ENCODE data around the gene PEX5L.
A peak's percentile ranks its signal among the peaks of the same experiment; 100 is the strongest.

PEX5L gene

DNA sequence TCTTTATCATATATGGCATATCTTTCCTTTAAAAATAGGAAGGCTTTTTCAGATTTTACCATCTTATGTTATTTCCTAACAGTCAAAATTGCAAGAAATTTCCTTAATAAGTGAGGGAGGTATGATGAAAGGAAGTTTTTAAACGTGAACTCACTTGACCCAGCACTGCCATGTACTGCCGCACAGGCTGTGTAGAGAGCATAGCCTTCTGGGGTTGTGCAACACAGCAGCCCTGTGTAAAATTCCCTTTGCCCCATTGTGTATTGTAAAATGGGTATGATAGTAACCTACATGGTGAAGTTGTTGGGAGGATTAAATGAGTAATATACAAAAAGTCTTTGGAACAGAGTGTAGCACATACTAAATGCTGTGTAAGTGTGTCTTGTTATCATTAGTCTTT, 78.6 kb downstream of the PEX5L start:
- DNase-seq (ENCODE audit: insufficient read length, low spot score) (no peak), FAIRE-seq (no peak)

DNA sequence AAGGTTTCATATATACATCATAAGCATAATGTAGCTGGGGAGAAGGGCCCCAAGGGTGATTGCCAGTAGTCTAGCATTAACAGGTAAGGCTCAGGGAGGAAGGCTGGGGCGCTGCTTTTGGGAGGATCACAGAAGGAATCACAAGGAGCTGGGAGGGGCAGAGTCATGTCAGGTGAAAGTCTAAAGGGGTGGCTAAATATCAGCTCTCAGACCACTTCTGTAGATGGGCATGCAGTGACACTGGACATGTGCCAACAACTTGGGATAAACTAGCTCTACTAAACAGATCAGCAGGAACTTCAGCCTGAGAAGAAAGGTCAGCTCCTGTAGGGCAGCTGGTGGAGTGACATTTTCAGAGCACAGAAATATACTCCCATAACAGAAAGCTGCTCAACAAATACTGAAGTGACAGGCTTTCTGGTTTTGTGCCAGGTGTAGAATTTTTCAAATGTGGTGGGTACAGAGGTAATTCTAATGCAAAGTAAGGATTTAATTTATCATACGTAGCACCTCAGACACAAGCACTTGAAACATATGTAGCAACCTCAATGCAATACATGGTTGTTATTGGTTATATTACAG, 79.4 kb downstream of the PEX5L start:
- FAIRE-seq, result no peak

DNA sequence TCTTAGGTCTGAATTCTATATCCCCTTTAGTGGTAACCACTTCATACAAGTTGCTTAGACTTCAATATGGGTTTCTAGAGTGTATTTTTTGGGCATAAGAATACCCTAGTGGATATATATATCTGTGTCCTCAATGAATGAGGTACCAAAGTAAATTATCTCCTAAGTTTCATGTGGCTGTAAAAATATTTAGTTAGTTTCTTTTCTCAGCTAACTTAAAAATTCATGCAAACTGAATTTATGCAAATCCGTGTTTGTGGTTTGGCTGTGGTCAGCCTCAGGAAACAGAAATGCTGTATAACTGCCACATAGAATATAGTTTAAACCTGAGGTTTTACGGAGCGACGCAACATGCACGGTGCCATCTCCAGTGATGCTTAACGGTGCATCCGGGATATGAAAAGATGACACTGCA, 80.3 kb downstream of the PEX5L start:
- peak; percentile 100 for FAIRE-seq

More for the DNA sequence above, 79.4 kb downstream of the PEX5L start:
- no peak for DNase-seq (ENCODE audit: insufficient read length, low spot score)

DNA sequence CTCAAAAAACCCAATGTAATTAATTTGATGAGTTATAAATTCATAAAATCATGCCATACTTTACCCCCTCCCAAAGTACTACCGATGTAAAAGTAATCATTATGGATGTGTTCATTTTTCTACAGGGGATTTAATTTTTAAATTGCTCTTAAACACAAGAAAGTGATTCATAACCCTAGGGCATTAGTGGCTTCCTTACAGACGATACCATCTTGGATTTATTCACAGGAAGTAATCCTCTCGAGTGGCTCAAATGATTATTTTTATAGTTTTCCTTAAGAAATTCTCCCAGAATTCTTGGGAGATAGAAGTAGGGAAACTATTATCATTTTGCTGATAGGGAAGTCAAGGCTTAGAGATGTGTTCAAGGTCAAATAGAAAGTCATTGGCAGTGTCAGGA, 80.9 kb downstream of the PEX5L start:
- FAIRE-seq, result no peak

More for the DNA sequence above, 80.3 kb downstream of the PEX5L start:
- no peak for DNase-seq (ENCODE audit: insufficient read length, low spot score)

DNA sequence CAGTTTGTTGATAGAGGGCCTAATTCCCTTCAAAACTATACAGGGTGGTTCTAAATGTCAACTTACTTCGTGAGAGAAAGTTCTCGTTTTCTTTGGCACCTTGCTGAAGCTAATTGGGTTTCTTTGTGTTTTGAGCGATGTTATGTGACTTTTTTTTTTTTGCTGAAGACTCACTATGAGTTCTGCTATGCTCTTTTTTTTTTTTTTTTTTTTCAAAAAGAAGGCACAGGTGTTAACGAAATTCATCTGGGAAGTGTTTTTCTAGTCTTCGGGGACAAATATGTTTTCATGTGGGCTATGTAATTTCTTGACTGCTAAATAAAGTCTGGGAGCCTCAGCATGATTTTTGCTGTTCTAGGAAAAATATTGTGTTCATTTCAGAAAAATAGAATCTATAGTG, 81.5 kb downstream of the PEX5L start:
- DNase-seq (ENCODE audit: insufficient read length, low spot score), result no peak
- peak; percentile 73 for FAIRE-seq

More for the DNA sequence above, 80.9 kb downstream of the PEX5L start:
- no peak for DNase-seq (ENCODE audit: insufficient read length, low spot score)

DNA sequence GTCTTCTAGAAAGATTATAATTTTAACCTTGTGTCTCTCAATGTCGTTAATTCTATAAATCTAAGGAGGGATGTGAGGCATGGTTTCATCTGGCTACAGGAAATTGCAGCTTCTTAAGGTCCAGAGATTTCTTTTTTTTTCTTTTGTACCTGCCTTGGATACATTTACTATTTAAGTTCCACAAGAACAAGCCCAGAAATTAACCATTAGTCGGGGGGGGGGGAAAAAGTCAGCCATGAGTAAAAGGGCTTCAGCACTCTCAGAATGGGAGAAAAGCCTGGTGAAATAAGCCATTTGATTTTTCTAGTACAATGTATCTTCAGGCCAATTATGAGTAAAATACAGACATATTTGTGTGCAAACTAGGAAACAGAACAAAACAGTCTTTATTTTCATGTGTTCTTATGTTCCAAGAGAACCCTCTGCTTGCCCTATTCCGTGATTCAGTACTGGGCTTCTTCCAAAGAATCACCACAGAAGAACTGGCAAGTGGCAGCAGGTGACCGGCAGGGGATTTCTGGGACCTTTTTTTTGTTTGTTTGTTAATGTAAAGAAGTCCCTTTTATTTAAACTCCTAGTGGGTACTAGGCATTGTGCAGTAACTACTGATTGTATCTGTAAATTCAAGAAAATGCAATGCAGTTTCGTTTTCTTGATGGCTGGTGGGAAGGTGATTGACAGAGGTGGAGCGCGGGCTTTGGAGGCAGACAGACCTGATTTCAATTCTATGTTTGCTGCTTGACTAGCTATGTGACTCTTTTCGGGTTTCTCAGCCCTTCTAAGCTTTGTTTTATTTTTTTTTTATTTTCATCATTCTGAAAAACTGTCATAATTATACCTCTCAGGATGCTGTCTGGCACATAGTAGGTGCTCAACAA, 82.5 kb downstream of the PEX5L start:
- FAIRE-seq (peak; percentile 88), DNase-seq (ENCODE audit: insufficient read length, low spot score) (no peak)

DNA sequence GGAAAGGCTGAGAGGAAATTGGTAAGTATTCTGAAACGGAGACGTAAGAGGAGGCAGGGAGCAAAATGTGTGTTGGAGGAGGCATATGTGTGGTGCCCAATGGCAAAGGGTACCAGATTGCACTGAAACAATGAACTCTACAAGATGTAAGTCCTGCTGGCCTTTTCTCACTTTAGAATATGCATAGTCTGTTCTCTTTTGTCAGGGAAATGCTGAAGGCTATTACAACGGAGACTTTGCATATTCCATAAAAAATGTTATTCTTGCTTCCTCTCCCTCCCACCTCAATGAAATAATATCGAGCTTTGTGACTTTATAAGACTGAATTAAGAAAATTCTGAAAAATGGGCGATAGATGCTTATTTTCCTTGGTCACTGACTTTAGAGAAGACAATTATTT, 85.9 kb downstream of the PEX5L start:
- DNase-seq (ENCODE audit: insufficient read length, low spot score) (no peak), FAIRE-seq (no peak)

DNA sequence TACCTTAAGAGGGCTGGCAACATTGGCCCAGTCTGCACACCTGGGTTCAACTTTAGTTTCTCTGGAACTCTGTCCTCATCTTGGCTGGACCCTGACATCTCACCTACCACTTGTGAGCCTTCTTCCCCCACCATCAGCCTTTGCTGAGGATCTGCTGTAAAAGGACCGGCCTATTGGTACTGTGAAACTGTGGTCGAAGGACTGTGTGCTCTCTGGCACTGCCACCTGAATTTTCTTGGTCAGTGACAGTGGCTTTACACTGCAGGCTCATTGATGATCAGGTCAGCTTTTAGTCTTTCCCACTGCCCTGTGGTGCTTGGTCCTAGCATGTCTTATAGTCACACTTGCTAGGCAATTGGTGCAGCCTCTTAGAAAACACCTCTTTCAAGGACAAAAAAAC, 86.9 kb downstream of the PEX5L start:
- FAIRE-seq, result no peak
- no peak for DNase-seq (ENCODE audit: insufficient read length, low spot score)

DNA sequence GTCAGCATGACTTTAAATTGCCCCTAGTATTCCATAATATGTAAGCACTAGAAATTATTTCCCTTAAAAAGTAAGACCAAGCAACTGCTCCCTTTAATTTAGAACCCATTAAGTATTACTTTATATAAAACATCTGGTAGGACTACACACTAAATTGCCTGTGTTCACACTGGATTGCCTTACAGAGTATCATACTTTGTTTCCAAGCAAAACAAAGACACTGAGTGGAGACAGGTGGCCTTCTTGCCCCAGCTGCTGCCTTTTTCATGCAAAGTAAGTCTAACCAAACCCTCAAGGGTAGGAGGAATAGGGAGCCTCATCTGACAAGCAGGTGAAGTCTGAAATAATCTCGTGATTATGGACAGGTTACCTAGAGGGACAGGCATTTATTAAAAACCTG, 87.3 kb downstream of the PEX5L start:
- DNase-seq (ENCODE audit: insufficient read length, low spot score) (no peak), FAIRE-seq (peak; percentile 72)

DNA sequence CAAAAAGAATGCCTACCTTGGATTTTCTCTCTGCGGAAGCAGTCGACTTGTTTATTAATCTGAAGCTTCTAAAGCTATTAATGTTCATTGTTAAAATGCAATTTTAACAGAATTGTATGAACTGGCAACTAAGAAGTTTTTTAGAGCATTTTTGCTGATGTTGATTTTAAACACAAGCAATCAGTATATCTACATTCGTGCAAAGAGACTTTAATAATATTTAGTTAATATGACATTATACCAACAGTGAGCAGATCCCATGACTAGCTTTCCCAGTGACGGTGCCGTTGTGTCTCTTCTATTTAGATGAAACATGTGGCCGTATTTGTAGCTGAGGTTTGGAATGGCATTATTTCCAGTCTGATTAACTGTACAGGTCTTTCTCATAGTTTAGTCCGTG, 88.0 kb downstream of the PEX5L start:
- no peak for FAIRE-seq
- DNase-seq (ENCODE audit: insufficient read length, low spot score), result no peak

DNA sequence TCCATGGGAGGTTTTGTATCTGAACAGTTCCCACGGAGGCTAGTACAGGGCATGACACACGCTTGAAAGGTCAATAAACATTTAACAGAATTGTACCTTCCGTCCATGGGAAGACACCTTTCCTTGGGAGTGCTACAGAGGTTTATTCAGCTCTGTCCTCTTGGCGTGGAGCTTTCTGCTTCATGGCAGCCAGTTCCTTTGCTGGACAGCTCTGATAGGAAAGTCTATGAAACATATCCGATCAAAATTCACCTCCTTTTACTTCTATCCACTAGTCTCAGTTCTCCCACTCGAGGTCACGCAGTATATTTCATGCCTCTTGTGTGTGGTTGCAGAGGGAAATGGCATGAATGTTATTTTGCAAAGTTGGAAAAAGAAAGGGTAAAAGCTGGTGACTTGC, 91.2 kb downstream of the PEX5L start:
- DNase-seq (ENCODE audit: insufficient read length, low spot score), result no peak
- no peak for FAIRE-seq

DNA sequence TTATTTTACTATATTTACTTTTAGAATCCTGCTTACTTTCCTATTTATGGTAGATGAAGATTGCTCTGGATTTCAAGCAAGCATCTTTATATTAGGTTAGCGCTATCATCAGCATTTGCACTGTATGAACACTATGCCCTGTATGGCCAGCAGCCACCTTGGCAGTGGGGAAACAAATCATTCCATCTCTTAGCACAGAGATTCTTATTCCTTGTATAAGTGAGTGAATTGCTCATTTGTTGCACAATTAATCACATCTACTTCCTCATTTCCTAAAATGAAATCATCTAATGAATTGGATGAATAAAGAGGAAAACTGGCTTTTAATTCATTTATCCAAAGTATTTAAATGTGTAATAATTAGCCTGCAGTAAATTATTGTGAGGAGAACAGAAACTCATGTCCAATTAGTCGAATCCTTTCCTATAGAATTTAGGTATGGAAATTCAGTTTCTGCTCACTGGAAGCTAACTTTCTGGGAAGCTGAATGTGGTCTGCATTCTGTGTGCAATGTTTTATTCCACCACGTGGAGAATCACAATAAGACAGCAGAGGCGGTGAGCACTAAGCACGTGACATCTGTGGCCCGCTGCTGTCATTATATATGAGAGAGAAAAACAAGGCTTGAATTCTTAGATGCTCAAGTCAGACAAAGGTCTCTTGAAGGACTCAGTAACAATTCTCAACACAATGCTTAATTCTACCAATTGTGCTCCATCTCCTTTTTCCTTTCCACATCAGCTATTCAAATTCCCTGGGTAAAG, 93.4 kb downstream of the PEX5L start:
- FAIRE-seq (no peak), DNase-seq (ENCODE audit: insufficient read length, low spot score) (no peak)

DNA sequence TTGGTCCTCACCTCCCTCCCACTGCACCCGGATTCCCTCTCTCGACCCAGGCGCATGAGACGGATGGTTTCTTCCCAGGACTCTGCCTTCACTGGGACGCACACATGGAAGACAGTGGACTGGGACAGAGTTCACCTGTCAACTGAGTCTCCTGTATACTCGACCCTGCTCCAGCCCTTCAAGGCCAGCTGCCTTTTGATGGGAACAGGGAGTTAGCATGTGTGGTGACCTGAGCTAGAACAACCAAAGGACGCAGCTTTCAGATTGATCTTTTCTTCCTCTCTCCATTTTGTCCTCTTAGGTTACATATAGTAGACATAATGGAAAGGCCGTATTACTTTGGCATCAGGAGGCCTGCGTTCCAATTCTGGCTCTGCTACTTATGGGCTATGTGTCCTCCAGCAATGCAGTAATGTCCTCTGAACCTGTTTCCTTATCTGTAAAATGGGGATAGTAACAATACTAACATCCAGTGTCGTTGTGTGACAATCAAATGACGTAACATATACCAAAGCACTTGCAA, 94.1 kb downstream of the PEX5L start:
- DNase-seq (ENCODE audit: insufficient read length, low spot score) (no peak), FAIRE-seq (no peak)

DNA sequence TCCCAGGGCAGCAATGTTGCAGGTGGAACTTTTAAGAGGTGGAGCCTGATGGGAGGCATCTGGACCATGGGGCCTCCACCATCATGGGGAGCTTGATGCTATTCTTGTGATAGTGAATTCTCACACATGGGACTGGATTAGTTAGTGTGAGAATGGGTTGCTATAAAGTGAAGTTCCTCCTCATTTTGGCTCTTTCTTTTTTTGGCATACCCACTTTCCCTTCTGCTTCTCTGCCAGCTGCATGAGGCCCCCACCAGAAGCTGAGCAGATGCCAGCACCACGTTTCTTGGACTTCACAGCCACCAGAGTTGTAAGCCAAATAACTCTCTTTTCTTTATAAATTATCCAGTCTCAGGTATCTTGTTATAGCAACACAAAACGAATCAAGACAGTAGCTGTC, 101.0 kb downstream of the PEX5L start:
- FAIRE-seq, result no peak
- no peak for DNase-seq (ENCODE audit: insufficient read length, low spot score)

DNA sequence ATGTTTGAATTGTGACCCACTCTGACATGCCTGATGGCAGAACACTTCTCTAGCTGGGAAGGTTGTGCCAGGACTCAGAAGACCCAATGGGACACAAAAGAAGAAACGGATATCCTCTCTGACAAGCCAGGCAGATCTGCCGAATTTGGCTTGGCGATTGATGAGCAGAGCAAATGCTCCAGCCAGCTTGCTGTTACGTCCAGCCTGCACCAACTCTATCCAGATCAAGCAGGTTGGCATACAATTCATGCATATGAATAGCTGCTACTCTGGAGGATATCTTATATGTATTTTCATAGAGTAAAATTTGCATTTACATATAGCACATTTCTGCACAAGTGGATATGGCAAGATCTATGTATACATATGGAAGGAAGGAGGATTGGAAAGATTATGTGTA, 102.8 kb downstream of the PEX5L start:
- DNase-seq (ENCODE audit: insufficient read length, low spot score), result no peak
- peak; percentile 4 for FAIRE-seq

DNA sequence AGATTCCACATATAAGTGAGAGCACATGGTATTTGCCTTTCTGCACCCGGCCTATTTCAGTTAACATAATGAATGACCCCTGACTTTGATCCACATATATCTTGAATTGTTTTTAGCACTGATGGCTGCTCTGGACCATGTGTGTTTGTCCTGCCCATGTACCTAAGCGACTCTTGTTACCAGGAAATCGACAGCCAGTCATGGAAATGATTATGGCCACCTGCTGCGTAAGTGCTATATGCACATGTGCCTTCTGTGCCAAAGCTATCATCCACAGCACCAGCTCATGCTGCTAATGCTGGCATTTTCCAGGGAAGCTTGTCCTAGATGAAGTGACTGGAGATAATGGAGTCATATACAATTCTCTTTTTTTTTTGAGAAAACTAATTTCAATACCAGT, 103.7 kb downstream of the PEX5L start:
- DNase-seq (ENCODE audit: insufficient read length, low spot score) (no peak), FAIRE-seq (no peak)

DNA sequence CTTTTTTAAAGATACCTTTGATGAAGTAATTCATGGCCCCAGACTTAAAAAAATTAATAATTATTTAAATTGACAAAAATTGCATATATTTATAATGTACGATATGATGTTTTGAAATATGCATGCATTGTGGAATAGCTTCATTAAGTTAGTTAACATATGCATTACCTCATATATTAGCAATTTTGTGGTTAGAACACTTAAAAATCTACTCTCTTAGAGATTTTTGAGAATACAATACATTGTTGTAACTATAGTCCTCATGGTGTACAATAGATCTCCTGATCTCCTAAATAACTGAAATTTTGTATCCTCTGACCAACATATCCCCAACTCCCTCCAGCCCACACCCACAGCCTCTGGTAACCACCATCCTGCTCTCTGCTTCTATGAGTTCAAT, 104.1 kb downstream of the PEX5L start:
- FAIRE-seq (peak; percentile 71), DNase-seq (ENCODE audit: insufficient read length, low spot score) (no peak)

DNA sequence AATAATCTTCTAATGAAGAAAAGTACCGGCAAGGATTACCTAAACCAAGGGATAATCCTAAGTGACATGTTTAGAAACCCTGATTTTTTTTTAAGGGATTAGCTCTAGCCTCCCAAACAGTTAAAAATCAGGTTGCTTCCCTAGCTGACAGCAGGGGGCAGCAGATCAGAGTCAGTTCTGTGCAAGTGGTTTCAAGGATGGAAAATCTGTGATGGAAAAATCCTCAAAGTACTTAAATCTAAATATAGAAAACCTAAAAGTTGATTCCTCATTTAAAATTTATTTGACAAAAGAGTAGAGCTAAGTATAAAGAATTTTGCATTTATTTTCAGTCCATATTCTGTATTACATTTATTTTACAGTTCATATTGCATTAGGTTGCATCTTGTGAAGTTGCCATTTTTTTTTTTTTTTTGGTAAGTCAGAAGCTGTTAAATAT, 107.6 kb downstream of the PEX5L start:
- FAIRE-seq (peak; percentile 92), DNase-seq (ENCODE audit: insufficient read length, low spot score) (peak; percentile 20)

DNA sequence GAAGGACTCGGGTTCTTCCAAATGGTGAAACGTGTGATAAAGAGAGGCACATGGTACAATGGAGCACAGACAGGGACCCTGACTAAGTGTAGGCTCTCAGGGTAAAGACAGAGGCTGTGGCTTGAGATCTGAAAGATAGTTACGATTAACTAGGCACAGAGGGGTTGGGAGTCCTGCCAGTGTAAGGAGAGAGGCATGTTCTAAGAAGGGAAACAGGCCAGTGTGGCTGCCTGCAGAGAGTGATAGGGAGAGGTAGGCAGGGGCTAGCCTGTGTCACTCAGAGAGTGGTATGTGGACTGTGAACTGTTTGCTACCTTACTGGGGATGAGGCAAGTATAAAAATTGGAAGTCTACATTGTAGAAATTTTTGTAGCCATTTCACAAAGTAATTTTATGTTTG, 109.5 kb downstream of the PEX5L start:
- no peak for FAIRE-seq

DNA sequence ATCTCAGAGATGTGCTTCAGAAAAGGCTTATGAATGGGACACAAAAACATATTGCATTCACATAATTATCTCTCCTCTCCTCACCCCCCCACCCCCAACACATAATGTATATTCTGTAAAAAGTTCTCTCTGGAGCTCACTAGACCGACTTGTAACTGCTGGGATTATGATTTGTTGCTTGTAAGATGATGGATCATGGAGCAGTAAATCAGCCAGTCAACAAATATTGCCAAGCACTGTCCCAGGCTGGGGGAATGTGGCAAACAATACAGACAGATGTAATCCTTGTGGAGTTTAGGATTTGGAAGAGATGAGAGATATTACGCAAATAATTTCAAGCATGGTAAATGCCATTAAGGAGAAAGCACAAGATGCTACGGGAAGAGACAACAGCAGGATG, 114.8 kb downstream of the PEX5L start:
- no peak for DNase-seq (ENCODE audit: insufficient read length, low spot score)
- FAIRE-seq, result no peak

More for the DNA sequence above, 109.5 kb downstream of the PEX5L start:
- no peak for DNase-seq (ENCODE audit: insufficient read length, low spot score)

DNA sequence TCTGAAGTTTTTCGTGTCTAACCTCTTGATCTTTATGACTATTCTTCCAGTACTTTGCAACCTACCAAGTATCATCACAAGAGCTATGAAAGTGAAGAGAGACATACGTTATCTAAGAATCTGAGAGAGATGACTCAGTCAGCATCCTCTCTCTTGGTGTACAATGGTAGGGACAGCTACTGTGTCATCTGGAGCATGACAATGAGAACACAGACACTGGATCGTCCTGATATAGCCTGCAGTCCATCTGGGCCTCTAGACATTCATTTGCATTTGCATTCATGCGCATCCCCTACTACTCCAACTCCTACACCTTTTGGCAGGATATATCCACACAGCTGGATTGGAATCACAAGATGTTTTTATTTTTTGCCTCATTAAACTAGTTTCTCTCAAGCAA, 115.2 kb downstream of the PEX5L start:
- FAIRE-seq (no peak), DNase-seq (ENCODE audit: insufficient read length, low spot score) (no peak)

All from GM19239 (cell line).